Panc1 (cell line): ENCODE results near the gene BLM.

Experiments
- CTCF ChIP-seq: fragments of 450-650 bp; IDR thresholded peaks from 2 replicates; pipeline ENCODE4 v1.5.1; 2017; ENCODE audit warnings: mild to moderate bottlenecking
- POLR2AphosphoS5 ChIP-seq: IDR thresholded peaks from 2 replicates; pipeline ENCODE4 v1.6.1; 2012; ENCODE audit warnings: mild to moderate bottlenecking, low read depth, low read length, moderate library complexity
- REST ChIP-seq, 2 experiments: IDR thresholded peaks; 2 replicates each; pipeline ENCODE4 v1.6.1; 2011 to 2012; ENCODE audit warnings: low read depth in 2 of 2, control low read depth in 1 of 2, low read length in 1 of 2, mild to moderate bottlenecking in 1 of 2, moderate library complexity in 1 of 2; ENCODE audit not compliant: insufficient read depth in 1 of 2
- SIN3A ChIP-seq: IDR thresholded peaks from 2 replicates; pipeline ENCODE4 v1.6.1; 2012; ENCODE audit warnings: low read depth, mild to moderate bottlenecking, low read length, moderate library complexity, borderline replicate concordance; ENCODE audit not compliant: insufficient read depth
- TCF7L2 ChIP-seq: IDR thresholded peaks from 2 replicates; pipeline ENCODE4 v1.6.1; 2011; ENCODE audit warnings: mild to moderate bottlenecking, low read depth, low read length, inconsistent platforms

GRCh38 chr15:90701880-90702630 is 15.1 kb upstream of the BLM start:
- TF ChIP-seq CTCF = no peak
- no peak for TF ChIP-seq POLR2AphosphoS5
- no peak for TF ChIP-seq REST (IDR thresholded peaks at IDR 0.05; ENCODE audit: insufficient read depth in 1 of 2, low read depth in 2 of 2, low read length in 1 of 2)
- no peak for TF ChIP-seq SIN3A
- no peak for TF ChIP-seq TCF7L2
